ENCODE data around the gene APP.

DNA sequence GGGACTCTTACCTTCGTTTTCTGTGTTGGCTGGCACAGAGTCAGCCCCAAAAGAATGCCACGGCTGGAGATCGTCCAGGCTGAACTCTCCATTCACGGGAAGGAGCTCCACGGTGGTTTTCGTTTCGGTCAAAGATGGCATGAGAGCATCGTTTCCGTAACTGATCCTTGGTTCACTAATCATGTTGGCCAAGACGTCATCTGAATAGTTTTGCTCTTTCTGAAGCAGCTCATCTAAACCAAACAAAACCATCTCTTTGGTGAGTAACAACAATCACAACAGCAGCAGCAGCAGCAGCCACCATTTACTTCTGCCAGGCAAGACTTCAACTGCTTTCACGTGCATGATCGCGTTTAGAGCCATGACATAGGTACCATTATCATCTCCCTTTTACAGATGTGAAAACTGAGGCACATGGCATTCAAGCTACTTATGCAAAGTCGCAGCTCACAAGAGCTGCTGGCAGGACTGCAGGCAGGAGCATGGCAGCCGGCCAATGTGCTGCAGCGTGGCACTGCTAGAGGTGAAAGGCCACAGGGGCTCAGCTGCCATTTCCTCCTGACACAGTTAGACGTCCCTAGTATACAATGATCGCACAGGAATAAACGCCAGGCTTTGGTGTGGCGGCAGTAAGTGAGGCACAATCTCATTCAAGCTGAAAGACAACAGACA, 258.7 kb downstream of the APP start:
- TF ChIP-seq, protein P1, sequence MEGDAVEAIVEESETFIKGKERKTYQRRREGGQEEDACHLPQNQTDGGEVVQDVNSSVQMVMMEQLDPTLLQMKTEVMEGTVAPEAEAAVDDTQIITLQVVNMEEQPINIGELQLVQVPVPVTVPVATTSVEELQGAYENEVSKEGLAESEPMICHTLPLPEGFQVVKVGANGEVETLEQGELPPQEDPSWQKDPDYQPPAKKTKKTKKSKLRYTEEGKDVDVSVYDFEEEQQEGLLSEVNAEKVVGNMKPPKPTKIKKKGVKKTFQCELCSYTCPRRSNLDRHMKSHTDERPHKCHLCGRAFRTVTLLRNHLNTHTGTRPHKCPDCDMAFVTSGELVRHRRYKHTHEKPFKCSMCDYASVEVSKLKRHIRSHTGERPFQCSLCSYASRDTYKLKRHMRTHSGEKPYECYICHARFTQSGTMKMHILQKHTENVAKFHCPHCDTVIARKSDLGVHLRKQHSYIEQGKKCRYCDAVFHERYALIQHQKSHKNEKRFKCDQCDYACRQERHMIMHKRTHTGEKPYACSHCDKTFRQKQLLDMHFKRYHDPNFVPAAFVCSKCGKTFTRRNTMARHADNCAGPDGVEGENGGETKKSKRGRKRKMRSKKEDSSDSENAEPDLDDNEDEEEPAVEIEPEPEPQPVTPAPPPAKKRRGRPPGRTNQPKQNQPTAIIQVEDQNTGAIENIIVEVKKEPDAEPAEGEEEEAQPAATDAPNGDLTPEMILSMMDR (conservative IDR thresholded peaks at IDR 0.05; ENCODE audit: low read length) = no peak
- no peak for TF ChIP-seq EZH2phosphoT487 (IDR thresholded peaks at IDR 0.05; ENCODE audit: borderline replicate concordance, low read depth, low read length)
